GM19324 (cell line): Measurements from ENCODE around the gene USP54.

Experiments used
- ATAC-seq: cut with Tn5 transposase; IDR thresholded peaks from one replicate; pipeline ENCODE4 v1.9.1; 2021; ENCODE audit warnings: mild to moderate bottlenecking, moderate library complexity; ENCODE audit not compliant: unreplicated experiment, low FRiP score

Gene USP54

GRCh38 chr10:73478636-73479035 lies 112.5 kb downstream of the USP54 start:
- no peak for ATAC-seq

- no peak for ATAC-seq
These were observed 119.9 kb downstream of the USP54 start for GRCh38 chr10:73471226-73471625.

GRCh38 chr10:73469579-73469978 lies 121.6 kb downstream of the USP54 start:
- no peak for ATAC-seq

- ATAC-seq: no peak
These were observed 123.9 kb downstream of the USP54 start for GRCh38 chr10:73467206-73467605.

GRCh38 chr10:73465978-73466726 lies 125.0 kb downstream of the USP54 start:
- ATAC-seq: no peak

- ATAC-seq: no peak
These were observed 130.2 kb downstream of the USP54 start for GRCh38 chr10:73460897-73461296.

- no peak for ATAC-seq
These were observed 131.3 kb downstream of the USP54 start for GRCh38 chr10:73459683-73460314.

- no peak for ATAC-seq
These were observed 134.8 kb downstream of the USP54 start for GRCh38 chr10:73456187-73456890.

GRCh38 chr10:73449113-73449512 lies 142.0 kb downstream of the USP54 start:
- ATAC-seq: no peak

- ATAC-seq: no peak
These were observed 142.8 kb downstream of the USP54 start for GRCh38 chr10:73448384-73448783.
